K562 (cell line): ENCODE results near the gene AGAP1. TPM values are rescaled to one million over a fixed set of nuclear protein-coding genes. Genes with fewer than 3 reads are reported as not detected.

Experiments
- ATAC-seq: fragments of 200-7000 bp; cut with Tn5 transposase; 3 replicates; pipeline ENCODE4 v1.9.1; 2020; ENCODE audit warnings: moderate library complexity
- BruUV-seq: library from RNA; stranded (reverse); fragments of 400-500 nt; replicated peaks from 2 replicates; lab custom pipeline; 2021; lab: Mats Ljungman, UMichigan
- CTCF ChIA-PET: fragments of 300-600 bp; formaldehyde crosslinking; extraction: SDS; loops from one replicate; lab custom pipeline; 2021; ENCODE audit warnings: low intra/inter-chr PET ratio; lab: Yijun Ruan, JAX
- POLR2A ChIA-PET: fragments of 300-600, 350-650 bp; sonication (Branson Sonifier 250); formaldehyde crosslinking; extraction: SDS; loops from one replicate; lab custom pipeline; 2021; ENCODE audit warnings: antibody characterized with exemption, inconsistent platforms; lab: Yijun Ruan, JAX
- DNase-seq, 4 experiments: peaks; one replicate each; pipeline versions ENCODE4 v3.0.0 to v3.0.0-alpha.2; 2011 to 2018; ENCODE audit warnings: low spot score in 3 of 4, mixed read lengths in 3 of 4; ENCODE audit errors: extremely low read depth in 1 of 4
- FAIRE-seq: peaks from 2 replicates; lab custom pipeline; 2011; peaks lifted over from hg19 to GRCh38; lab: Jason Lieb, UNC
- H2AFZ ChIP-seq: 2 replicates; pipeline ENCODE4 v1.6.0; 2011; ENCODE audit warnings: low read depth, low read length, control low read depth, inconsistent platforms
- H3K27ac ChIP-seq: fragments of 200-600 bp; 3 replicates; pipeline ENCODE4 v1.8.0; 2011; ENCODE audit warnings: low read depth, mild to moderate bottlenecking, control low read depth, inconsistent platforms, low read length, moderate library complexity, mixed read lengths; ENCODE audit errors: extremely low read depth
- H3K27me3 ChIP-seq, 2 experiments: fragments of 300-600 bp in 1 of 2; 2 replicates in 1 of 2; 3 replicates in 1 of 2; pipeline versions ENCODE4 v1.6.0 to v1.8.0; 2011; ENCODE audit warnings: inconsistent platforms in 2 of 2, low read length in 2 of 2, mild to moderate bottlenecking in 1 of 2, mixed read lengths in 1 of 2, moderate library complexity in 1 of 2; ENCODE audit not compliant: control insufficient read depth in 2 of 2, insufficient read depth in 2 of 2
- H3K36me3 ChIP-seq: fragments of 300-600 bp; 3 replicates; pipeline ENCODE4 v1.8.0; 2011; ENCODE audit warnings: mild to moderate bottlenecking, low read length, inconsistent platforms; ENCODE audit not compliant: control insufficient read depth, insufficient read depth
- H3K4me1 ChIP-seq, 2 experiments: fragments of 200-600 bp in 1 of 2; replicated peaks in 1 of 2; 2 replicates in 1 of 2; 3 replicates in 1 of 2; pipeline versions ENCODE4 v1.5.1 to v1.8.0; 2011; ENCODE audit warnings: inconsistent platforms in 2 of 2, low read length in 2 of 2, mild to moderate bottlenecking in 1 of 2, mixed read lengths in 1 of 2, moderate library complexity in 1 of 2; ENCODE audit not compliant: control insufficient read depth in 2 of 2, insufficient read depth in 2 of 2
- H3K4me2 ChIP-seq: 2 replicates; pipeline ENCODE4 v1.6.1; 2011; ENCODE audit warnings: low read length, control low read depth, inconsistent platforms, mixed read lengths; ENCODE audit not compliant: insufficient read depth
- H3K4me3 ChIP-seq: fragments of 200-600 bp; sonication (generic), shearing (Covaris generic); 2 replicates; pipeline ENCODE4 v1.5.1; 2016; ENCODE audit warnings: control low read depth, inconsistent platforms
- H3K79me2 ChIP-seq: fragments of 200-600 bp; 3 replicates; pipeline ENCODE4 v1.8.0; 2011; ENCODE audit warnings: low read length, inconsistent platforms; ENCODE audit not compliant: control insufficient read depth, insufficient read depth
- H3K9ac ChIP-seq, 2 experiments: 2 replicates each; pipeline versions ENCODE4 v1.6.0 to v1.6.1; 2011; ENCODE audit warnings: low read depth in 2 of 2, low read length in 2 of 2, control low read depth in 1 of 2, inconsistent platforms in 1 of 2, mild to moderate bottlenecking in 1 of 2, mixed read lengths in 1 of 2; ENCODE audit not compliant: insufficient read depth in 1 of 2
- H3K9me1 ChIP-seq: one replicate; pipeline ENCODE4 v1.6.0; 2011; ENCODE audit warnings: inconsistent platforms, mild to moderate bottlenecking, low read length, moderate library complexity; ENCODE audit not compliant: control insufficient read depth, insufficient read depth
- H3K9me3 ChIP-seq: replicated peaks from 2 replicates; pipeline ENCODE4 v1.5.1; 2011; ENCODE audit warnings: low read depth, low read length, inconsistent platforms; ENCODE audit not compliant: control insufficient read depth, insufficient read depth
- H4K20me1 ChIP-seq: replicated peaks from 2 replicates; pipeline ENCODE4 v1.6.1; 2011; ENCODE audit warnings: low read length, inconsistent platforms, mixed read lengths; ENCODE audit not compliant: control insufficient read depth, insufficient read depth
- ARID3A ChIP-seq: IDR thresholded peaks from 2 replicates; pipeline ENCODE4 v1.6.1; 2012; ENCODE audit warnings: low read depth, low read length, improper control_type of control experiment, borderline replicate concordance
- CBFB ChIP-seq: sonication (generic); formaldehyde crosslinking; IDR thresholded peaks from 2 replicates; pipeline ENCODE4 v1.4.0; 2020; ENCODE audit warnings: mild to moderate bottlenecking, missing genetic modification reagents
- CGGBP1 ChIP-seq: fragments of 250-450 bp; sonication (Bioruptor Pico); IDR thresholded peaks from 2 replicates; pipeline ENCODE4 v1.9.0; 2021; ENCODE audit warnings: mild to moderate bottlenecking
- DEAF1 ChIP-seq: fragments of 450-650 bp; formaldehyde crosslinking; IDR thresholded peaks from 2 replicates; pipeline ENCODE4 v1.4.0; 2020; ENCODE audit warnings: mild to moderate bottlenecking, moderate library complexity
- MAFF ChIP-seq: IDR thresholded peaks from 2 replicates; pipeline ENCODE4 v1.6.1; 2012; ENCODE audit warnings: low read length, improper control_type of control experiment
- MED1 ChIP-seq: sonication (generic); formaldehyde crosslinking; IDR thresholded peaks from 2 replicates; pipeline ENCODE4 v1.8.1; 2023; ENCODE audit warnings: missing genetic modification reagents, borderline replicate concordance
- MTF1 ChIP-seq: fragments of 250-450 bp; sonication (Bioruptor Pico); IDR thresholded peaks from 2 replicates; pipeline ENCODE4 v1.9.0; 2021; ENCODE audit warnings: moderate library complexity, mild to moderate bottlenecking, inconsistent platforms, borderline replicate concordance
- PREB ChIP-seq: sonication (generic); formaldehyde crosslinking; IDR thresholded peaks from 2 replicates; pipeline ENCODE4 v1.8.1; 2023; ENCODE audit warnings: mild to moderate bottlenecking, missing genetic modification reagents
- STAG1 ChIP-seq: sonication (generic); formaldehyde crosslinking; IDR thresholded peaks from 2 replicates; pipeline ENCODE4 v1.5.0; 2020; ENCODE audit warnings: missing genetic modification reagents, borderline replicate concordance
- ZBTB34 ChIP-seq: fragments of 250-450 bp; sonication (Bioruptor Pico); IDR thresholded peaks from 2 replicates; pipeline ENCODE4 v1.8.0; 2021; ENCODE audit warnings: mild to moderate bottlenecking, moderate library complexity
- ZNF280B ChIP-seq: fragments of 250-450 bp; sonication (Bioruptor Pico); IDR thresholded peaks from 2 replicates; pipeline ENCODE4 v1.5.1; 2021; ENCODE audit warnings: mild to moderate bottlenecking
- ZNF57 ChIP-seq: fragments of 450-650 bp; formaldehyde crosslinking; IDR thresholded peaks from 2 replicates; pipeline ENCODE4 v1.4.0; 2020; ENCODE audit warnings: mild to moderate bottlenecking, moderate library complexity
- WGBS: fragments of 100-300 bp; shearing (Covaris generic); methylation state at CpG from one replicate; pipeline ENCODE4 v1.1.6; 2016; ENCODE audit warnings: low coverage, mixed read lengths; ENCODE audit not compliant: insufficient coverage; ENCODE audit errors: missing lambda C conversion rate; 5-methylcytosine and 5-hydroxymethylcytosine counted together
- in situ Hi-C: fragments of 300-500 bp; cut with MboI; formaldehyde crosslinking; loops from 4 replicates; pipeline ENCODE4 v1.15.0; 2018; ENCODE audit warnings: inconsistent platforms, mixed read lengths
- intact Hi-C: fragments of 100-400 bp; cut with micrococcal nuclease; formaldehyde crosslinking; loops from 2 replicates; pipeline ENCODE4 v1.14.2; 2022
- polyA plus RNA-seq, 8 experiments: library from polyadenylated mRNA; depleted of rRNA in 4 of 8; stranded (reverse) in 5 of 8; unstranded in 3 of 8; fragments of >200 nt; fragmentation: Nextera tagmentation in 2 of 8; fragmentation: Illumina TruSeq in 1 of 8; extraction: Ambion mirVana in 2 of 8; extraction: Trizol in 1 of 8; gene quantifications; 2 replicates each; pipeline versions ENCODE4 v1.2.1 to v1.2.3, GENCODE V29; 2011 to 2014; ENCODE audit warnings: inconsistent platforms in 1 of 8, missing spikeins in 1 of 8
- total RNA-seq, 7 experiments: library from RNA; depleted of rRNA in 6 of 7; stranded (reverse); fragments of >200 nt in 6 of 7; fragmentation: Illumina TruSeq in 2 of 7; extraction: Trizol in 2 of 7; gene quantifications; 2 replicates each; pipeline versions ENCODE4 v1.2.1 to v1.2.3, GENCODE V29; 2011 to 2021; ENCODE audit warnings: low replicate concordance in 1 of 7

AGAP1 gene
- total and polyA plus RNA-seq, 9 of the 15 experiments (the other 6 are each of a cell fraction or from before 2014, with no cell fraction given): 1.3 to 24.0 (median 10.6) TPM

- BruUV-seq: no TSS peak
- H3K9me3 ChIP-seq: no peaks in the 10 kb centered on the region
- DNase-seq (no peak), FAIRE-seq (no peak), ATAC-seq (no peak)
- no peaks in the 10 kb centered on the region for H3K27me3 ChIP-seq
- no peak overlapping the region for H3K4me2 ChIP-seq
- H3K79me2 ChIP-seq: peaks cover 73% of the 10 kb centered on the region
- POLR2A ChIA-PET: interaction anchor here (0.6 kb wide), 1 partner anchor 270 kb away, joined by 3 read pairs; no protein-coding TSS in a partner anchor
- no peaks in the 10 kb centered on the region for H3K9me1 ChIP-seq
- 87% methylated on average over 19 of the region's 20 CpGs for WGBS
- CTCF ChIA-PET: no interaction called here
- intact Hi-C loops: no loop called here
- in situ Hi-C loops: no loop called here
- peaks cover 8% of the 10 kb centered on the region for H4K20me1 ChIP-seq
- no peak overlapping the region for H2AFZ ChIP-seq
- no peak overlapping the region for H3K27ac ChIP-seq
- no peak overlapping the region for H3K4me3 ChIP-seq
- no peak overlapping the region for H3K9ac ChIP-seq
- no peaks in the 10 kb centered on the region; a peak in 1 of 5 replicates for H3K4me1 ChIP-seq
- no peaks in the 10 kb centered on the region for H3K36me3 ChIP-seq
- TF ChIP-seq ARID3A (no peak), ZNF57 (CRISPR knock-in tag) (no peak), CBFB (no peak), CGGBP1 (CRISPR knock-in tag) (no peak), PREB (CRISPR knock-in tag) (no peak), STAG1 (CRISPR knock-in tag) (no peak), ZBTB34 (no peak), DEAF1 (no peak), MED1 (CRISPR knock-in tag) (no peak), MTF1 (no peak), MAFF (no peak), ZNF280B (CRISPR knock-in tag) (no peak)
Measured at GRCh38 chr2:235598532-235599531, 105.0 kb downstream of the AGAP1 start.
